C4-2B (cell line): Measurements from ENCODE around the gene EXD3.

Experiments used
- H3K27ac ChIP-seq: fragments of 450-650 bp; 2 replicates; pipeline ENCODE4 v1.5.1; 2017
- ZFX ChIP-seq: fragments of 450-650 bp; IDR thresholded peaks from 2 replicates; pipeline ENCODE4 v1.6.1; 2017
- TF ChIP-seq, protein P1 (sequence below): fragments of 450-650 bp; conservative IDR thresholded peaks from 2 replicates; pipeline ENCODE4 v1.5.1; 2017; ENCODE audit warnings: mild to moderate bottlenecking

EXD3 gene

DNA sequence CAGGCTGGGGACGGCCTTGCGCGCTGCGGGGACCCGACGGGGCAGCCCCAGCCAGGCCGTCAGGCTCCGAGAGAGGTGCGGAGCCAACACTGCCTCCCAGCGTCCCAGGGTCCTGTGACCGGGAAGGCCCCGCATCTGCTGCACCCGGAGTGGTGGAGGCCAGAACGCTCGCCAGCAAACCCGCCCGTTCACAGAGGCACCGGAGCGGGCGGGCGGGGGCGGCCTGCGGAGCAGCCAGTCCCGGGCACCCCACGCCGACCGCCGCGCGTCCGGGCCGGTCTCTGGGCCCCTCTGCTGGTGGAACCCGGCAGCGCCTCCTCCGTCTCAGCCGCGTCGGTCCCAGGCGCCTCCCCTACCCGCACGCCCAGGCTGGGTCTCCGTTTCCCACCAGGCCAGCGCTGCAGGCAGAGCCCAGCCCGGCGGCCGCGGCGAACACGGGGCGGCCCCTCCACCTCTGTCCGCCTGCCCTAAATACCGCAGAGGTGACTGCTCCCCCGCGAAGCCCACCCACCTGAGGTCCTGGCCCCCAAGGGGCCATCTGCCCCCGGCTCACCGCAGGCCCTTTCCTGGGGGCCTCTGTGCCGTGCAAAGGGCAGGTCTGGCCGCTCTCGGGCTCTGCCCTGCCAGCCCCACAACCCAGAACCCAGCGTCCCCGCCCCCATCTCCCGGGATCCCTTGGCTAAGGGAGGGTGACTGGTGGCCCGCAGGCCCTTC, 15.9 kb downstream of the EXD3 start:
- no peak for TF ChIP-seq ZFX
- TF ChIP-seq, protein P1, sequence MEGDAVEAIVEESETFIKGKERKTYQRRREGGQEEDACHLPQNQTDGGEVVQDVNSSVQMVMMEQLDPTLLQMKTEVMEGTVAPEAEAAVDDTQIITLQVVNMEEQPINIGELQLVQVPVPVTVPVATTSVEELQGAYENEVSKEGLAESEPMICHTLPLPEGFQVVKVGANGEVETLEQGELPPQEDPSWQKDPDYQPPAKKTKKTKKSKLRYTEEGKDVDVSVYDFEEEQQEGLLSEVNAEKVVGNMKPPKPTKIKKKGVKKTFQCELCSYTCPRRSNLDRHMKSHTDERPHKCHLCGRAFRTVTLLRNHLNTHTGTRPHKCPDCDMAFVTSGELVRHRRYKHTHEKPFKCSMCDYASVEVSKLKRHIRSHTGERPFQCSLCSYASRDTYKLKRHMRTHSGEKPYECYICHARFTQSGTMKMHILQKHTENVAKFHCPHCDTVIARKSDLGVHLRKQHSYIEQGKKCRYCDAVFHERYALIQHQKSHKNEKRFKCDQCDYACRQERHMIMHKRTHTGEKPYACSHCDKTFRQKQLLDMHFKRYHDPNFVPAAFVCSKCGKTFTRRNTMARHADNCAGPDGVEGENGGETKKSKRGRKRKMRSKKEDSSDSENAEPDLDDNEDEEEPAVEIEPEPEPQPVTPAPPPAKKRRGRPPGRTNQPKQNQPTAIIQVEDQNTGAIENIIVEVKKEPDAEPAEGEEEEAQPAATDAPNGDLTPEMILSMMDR, result peak; percentile 84
- H3K27ac ChIP-seq, result peak overlapping the region; percentile 1; the same call in 1 of the 2 replicates

DNA sequence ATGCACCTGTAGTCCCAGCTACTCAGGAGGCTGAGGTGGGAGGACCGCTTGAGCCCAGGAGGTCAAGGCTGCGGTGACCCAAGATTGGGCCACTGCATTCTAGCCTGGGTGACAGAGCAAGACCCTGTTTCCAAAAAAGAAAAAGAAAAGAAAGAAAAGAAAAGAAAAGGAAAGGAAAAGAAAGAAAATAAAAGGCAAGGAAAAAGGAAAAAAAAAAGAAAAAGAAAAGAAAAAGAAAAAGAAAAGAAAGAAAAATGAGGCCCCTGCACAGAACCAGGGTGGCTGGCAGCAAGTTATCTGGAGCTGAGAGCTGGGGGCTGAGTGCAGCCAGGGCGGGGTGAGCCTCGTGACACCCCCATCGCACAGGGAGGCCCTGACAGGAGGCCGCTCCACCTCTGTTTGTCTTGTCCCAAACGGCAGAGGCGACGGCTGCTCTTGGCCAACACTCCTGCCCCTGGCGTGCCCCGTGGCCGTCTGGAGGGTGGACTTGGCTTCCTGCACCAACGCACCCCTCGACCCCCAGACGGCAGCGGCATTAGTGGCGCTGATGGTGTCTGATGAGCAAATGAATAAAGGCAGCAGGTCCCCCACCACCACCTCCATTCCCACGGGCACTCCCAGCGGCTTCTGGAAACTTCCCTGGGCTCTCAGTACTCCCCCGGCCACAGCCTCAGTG, 16.7 kb downstream of the EXD3 start:
- no peak for TF ChIP-seq ZFX
- TF ChIP-seq, protein P1, result no peak

DNA sequence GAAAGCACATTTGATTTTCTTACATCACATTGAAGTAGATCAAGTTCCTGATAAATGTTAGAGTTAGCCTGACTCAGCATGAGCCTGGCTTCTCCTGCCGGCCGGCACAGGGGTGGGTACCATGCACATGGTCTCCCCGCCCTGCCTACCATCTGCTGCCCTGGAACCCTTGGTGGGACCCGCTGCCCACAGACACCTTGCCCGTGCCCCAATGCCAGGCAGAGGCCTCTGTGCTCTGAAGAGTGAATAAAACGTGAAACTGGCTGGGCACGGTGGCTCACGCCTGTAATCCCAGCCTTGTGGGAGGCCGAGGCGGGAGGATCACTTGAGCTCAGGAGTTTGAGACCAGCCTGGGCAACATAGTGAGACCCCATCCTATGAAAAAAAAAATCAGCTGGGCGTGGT, 17.3 kb downstream of the EXD3 start:
- H3K27ac ChIP-seq, result no peak overlapping the region
- TF ChIP-seq, protein P1, result no peak
- no peak for TF ChIP-seq ZFX

More for the DNA sequence above, 16.7 kb downstream of the EXD3 start:
- H3K27ac ChIP-seq, result no peak overlapping the region

DNA sequence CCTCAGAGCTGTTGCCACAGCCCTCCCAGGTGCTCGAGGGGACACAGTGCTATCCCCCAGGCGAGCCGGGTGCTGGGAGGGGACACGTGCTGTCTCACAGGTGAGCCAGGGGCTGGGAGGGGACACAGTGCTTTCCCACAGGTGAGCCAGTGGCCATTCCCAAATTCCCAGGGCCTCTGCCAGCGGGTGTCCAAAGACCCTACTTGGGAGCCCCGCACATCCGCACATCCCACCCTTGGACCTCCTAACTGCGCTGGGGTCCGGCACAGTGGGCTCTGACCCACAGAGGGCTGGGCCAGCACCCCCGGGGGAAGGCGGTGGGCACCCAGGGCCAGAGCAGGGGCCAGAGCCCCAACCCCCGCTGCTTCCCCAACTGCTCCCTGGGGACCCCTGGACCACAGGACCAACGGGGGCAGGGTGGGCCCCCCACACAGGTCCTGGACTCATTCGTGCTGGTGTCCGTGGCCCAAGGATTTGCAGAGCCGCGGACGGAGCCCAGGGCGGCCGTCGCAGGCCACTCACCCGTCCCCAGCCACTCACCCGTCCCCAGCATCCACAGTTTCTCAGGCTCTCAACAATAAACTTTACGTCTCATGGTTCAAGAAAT, 17.9 kb downstream of the EXD3 start:
- TF ChIP-seq ZFX, result no peak
- TF ChIP-seq, protein P1, result no peak
- H3K27ac ChIP-seq, result no peak overlapping the region

DNA sequence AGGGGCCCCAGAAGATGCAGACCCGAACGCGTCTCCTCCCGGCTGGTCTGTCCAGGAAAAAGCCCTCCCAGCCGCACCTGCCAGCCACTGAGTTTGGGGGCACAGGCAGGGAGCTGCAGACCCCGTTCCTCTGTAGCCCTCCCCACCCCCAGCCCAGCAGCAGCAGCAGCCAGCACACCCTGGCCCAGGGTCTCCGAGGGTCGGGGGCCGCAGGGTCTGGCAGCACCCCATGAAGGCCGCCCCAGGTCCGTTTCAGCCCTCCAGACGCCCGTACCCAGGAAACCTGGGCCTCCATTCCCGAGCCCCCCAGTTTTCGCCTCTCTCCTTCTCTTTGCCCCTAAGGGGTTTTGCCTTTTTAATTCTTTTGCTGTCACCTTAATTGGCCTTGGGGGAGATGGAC, 19.7 kb downstream of the EXD3 start:
- H3K27ac ChIP-seq, result no peak overlapping the region
- TF ChIP-seq, protein P1, result no peak
- no peak for TF ChIP-seq ZFX

DNA sequence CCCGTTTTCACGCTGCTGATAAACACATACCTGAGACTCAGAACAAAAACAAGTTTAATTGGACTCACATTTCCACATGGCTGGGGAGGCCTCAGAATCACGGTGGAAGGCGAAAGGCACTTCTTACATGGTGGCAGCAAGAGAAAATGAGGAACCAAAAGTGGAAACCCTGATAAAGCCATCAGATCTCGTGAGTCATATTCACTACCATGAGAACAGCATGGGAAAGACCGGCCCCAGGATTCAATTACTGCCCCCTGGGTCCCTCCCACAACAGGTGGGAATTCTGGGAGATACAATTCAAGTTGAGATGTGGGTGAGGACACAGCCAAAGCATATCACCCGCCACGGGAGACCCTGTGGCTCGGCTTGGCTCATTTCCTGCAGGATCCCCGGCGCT, 20.2 kb downstream of the EXD3 start:
- H3K27ac ChIP-seq, result no peak overlapping the region
- TF ChIP-seq ZFX, result no peak
- TF ChIP-seq, protein P1, result no peak
